Left colon (tissue), 2 donors: ENCODE data around the gene TASP1. TPM values are rescaled to one million over a fixed set of nuclear protein-coding genes. Genes with fewer than 3 reads are reported as not detected.
"Not testable (repeated sequence)": the region's sequence is repeated elsewhere in the genome, so short reads cannot be mapped to it uniquely, and the experiment has no call there.

Experiments
- ATAC-seq: fragments of 200-7000 bp; cut with Tn5 transposase; one replicate; pipeline ENCODE4 v1.9.1; 2020; ENCODE audit warnings: mild to moderate bottlenecking, moderate library complexity
- DNase-seq, 2 donors: peaks; one replicate each; pipeline ENCODE4 v3.0.0-alpha.2; 2020
- intact Hi-C, 2 donors: fragments of 100-400 bp; cut with DNase I in 1 of 2; cut with micrococcal nuclease in 1 of 2; formaldehyde crosslinking; loops; one replicate each; pipeline versions ENCODE4 v1.11.2 to v1.14.0; 2022; cut with DNase I, micrococcal nuclease
- total RNA-seq, 2 donors: library from RNA; stranded (reverse); fragmentation: NEBNext Ultra II Directional; extraction: Animal tissue kit (Norgen Biotek cat#: 25700); gene quantifications; one replicate each; pipeline ENCODE4 v1.2.1, GENCODE V29; 2021
- donor health status: DM: no; HTN: no; CAD: no.
- donor health status: DM: yes; HTN: yes; CAD: no.

The TASP1 gene
- total RNA-seq, 2 donors from 2014 or later = 14.3 TPM

DNA sequence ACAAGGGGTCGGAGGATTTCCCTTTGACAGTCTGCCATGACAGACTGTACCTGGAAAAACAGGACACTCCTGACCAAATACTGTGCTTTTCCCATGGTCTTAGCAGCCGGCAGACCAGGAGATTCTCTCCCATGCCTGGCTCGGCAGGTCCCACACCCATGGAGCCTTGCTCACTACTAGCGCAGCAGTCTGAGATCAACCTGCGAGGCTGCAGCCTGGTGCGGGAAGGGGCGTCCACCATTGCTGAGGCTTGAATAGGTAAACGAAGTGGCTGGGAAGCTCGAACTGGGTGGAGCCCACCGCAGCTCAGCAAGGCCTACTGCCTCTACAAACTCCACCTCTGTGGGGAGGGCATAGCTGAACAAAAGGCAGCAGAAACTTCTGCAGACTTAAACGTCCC, 45.3 kb downstream of the TASP1 start:
- intact Hi-C loops, DNase-seq, ATAC-seq: not testable (repeated sequence)

DNA sequence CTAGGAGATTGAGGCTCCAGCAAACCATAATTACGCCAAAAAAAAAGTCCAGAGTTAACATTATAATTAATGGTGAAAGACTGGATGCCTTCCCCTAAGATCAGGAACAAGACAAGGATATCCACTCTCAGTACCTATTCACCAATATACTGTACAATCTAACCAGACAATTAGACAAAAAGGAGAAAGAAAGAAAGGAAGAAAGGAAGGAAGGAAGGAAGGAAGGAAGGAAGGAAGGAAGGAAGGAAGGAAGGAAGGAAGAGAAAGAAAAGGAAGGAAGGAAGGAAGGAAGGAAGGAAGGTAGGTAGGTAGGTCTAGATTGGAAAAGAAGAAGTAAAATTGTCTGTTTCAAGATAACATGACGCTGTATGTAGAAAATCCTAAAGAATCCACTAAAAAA, 50.7 kb downstream of the TASP1 start:
- no peak for ATAC-seq
- intact Hi-C loops = no loop called here
- DNase-seq = no peak

DNA sequence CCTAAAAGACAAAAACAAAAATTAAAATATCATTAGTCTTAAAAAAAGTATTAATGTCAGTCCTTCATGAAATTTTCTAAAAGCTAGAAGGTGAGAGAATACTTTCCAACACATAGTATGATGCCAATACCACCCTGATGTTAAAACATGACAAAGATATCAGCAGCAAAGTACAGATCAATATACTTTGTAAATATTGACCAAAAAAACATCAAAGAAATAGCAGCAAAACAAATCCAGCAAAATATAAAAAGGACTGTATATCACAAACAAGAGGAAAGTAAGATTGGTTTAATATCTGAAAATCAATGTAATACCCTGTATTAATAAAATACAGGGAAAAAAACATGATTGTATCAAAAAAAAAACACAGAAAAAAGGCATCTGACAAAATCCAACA, 51.4 kb downstream of the TASP1 start:
- ATAC-seq (no peak), DNase-seq (no peak)
- intact Hi-C loops = no loop called here

DNA sequence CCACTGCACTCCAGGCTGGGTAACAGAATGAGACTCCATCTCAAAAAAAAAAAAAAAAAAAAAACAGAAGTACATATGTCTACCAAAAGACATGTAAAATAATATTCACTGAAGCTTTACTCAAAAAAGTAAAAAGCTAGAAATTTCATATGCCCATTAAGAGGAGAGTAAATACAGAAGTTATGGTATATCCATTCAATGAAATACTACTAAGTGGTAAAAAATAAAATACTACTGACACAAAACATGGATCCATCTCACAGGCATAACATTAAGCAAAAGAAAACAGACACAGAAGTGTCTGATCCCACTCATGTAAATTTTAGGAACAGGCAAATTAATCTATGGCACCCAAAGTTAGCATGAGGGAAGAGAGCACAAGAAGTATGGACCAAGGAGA, 52.6 kb downstream of the TASP1 start:
- DNase-seq (no peak), ATAC-seq (no peak)
- intact Hi-C loops = no loop called here

DNA sequence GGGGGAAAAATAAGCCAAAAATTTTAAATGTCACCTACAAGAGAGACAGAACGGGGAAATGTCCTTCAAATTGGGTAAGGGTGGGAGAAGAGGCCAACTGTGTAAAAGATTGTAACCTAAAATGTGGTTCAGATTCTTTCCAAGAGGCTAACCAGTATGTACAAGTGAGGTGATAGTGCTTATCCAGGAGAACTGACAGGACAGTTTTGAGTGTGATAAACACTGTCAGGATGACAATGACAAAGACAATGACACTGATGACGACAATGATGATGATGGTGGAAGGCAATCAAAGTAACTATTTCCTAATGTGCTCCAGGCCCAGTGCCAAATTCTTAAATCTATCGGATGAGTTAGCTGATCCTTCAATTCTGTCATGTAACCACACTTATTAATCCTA, 57.3 kb downstream of the TASP1 start:
- intact Hi-C loops = no loop called here
- ATAC-seq (no peak), DNase-seq (no peak)

DNA sequence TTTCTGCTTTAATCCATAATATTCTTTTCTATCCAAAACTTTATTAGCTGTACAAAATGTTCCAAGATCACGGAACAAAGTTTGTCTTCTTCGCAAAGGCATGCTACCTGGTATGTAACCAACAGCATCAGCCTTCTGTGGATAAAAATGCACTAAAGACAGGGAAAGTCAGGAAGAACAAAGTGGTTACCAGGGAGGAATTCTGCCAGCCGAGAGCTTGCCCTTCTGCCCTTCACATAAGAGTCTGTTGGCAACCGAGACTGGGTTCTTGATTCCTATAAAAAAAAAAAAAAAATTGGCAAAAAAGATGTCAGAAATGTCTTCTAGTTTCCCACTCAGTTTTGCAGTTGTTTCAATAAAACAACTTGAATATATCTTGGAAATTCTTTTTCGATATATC, 58.0 kb downstream of the TASP1 start:
- intact Hi-C loops = no loop called here
- ATAC-seq = no peak
- DNase-seq = no peak

DNA sequence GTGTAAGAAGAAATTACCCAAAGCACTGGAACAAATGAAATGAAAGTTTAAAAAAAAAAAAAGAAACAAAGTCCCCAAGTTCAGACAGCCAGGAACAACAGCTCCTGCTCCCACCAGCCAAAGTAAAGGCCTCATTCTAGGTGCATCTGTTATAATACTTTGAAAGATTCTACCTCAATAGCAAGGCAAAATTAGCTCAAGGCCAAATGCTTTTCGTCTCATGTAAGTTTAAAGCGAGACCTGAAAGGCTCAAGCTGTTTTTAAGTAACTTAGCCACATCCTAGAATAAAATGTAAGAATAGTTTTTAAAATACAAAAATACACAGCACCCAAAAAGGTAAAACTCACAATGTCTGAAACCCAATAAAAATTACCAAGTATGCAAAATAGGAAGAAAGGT, 64.7 kb downstream of the TASP1 start:
- intact Hi-C loops = no loop called here
- ATAC-seq = no peak

DNA sequence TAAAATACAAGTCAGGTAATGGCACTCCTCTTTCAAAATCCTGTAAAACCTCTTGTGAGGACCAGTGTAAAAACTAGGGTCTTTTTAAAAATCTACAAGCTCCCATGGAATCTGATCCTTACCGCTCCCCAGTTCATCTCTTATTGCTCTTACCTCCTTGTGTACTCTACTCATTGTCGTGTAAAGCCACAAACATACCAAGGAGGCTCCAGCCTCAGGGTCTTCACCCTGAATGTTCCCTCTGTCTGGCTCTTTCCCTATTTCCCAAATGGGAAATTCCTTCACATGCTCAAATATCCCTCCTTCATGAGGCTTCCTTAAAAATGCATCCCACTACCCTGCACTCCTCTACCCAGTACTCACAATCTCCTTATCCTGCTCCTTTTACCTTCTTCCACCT, 67.1 kb downstream of the TASP1 start:
- ATAC-seq (no peak), DNase-seq (no peak)
- intact Hi-C loops = no loop called here

More for the DNA sequence above, 64.7 kb downstream of the TASP1 start:
- DNase-seq = no peak

DNA sequence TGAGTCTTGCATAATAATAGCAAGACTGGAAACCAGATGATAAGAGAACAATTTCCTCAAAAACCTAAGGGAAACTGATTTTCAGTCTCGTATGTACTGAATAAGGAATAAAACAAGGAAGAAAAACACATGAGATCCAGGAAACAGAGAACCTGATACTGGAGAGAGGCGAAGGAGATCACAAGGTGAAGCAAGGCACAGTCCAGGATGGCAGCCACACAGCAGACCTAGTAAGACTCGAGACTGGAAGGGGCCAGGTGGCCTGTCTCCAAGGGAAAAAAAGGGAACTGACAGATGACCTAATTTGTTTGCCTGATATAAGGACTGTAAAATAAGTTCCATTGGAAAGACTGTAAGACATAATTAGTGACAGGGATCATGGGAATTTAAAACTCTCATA, 71.1 kb downstream of the TASP1 start:
- DNase-seq = no peak
- intact Hi-C loops = no loop called here
- no peak for ATAC-seq

DNA sequence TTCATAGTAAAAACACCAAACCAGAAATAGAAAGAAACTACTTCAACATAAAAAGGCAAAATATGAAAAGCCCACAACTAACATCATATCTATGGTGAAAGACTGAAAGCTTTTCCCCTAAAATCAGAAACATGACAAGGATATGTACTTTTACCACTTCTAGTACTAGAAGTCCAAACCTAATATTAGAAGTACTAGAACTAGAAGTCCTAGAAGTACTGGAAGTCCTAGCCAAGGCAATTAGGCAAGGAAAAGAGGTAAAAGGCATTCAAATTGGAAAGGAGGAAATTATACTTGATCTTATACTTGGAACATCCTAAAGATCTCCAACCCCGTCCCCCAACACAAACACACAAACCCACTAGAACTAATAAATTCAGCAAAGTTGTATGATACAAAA, 74.9 kb downstream of the TASP1 start:
- ATAC-seq = no peak
- no peak for DNase-seq
- intact Hi-C loops = no loop called here

DNA sequence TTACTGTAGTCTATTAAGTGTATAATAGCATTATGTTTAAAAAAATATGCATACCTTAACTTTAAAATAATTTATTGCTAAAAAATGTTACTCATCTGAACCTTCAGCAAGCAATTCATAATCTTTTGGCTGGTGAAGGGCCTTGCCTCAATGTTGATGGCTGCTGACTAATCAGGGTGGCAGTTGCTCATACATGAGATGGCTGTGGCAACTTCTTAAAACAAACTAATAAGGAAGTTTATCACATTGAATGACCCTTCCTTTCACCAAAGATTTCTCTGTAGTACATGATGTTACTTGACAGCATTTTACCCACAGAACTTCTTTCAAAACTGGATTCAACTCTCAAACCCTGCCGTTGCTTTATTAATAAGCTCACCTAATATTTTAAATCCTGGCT, 84.0 kb downstream of the TASP1 start:
- no peak for ATAC-seq
- intact Hi-C loops = no loop called here
- DNase-seq = no peak

DNA sequence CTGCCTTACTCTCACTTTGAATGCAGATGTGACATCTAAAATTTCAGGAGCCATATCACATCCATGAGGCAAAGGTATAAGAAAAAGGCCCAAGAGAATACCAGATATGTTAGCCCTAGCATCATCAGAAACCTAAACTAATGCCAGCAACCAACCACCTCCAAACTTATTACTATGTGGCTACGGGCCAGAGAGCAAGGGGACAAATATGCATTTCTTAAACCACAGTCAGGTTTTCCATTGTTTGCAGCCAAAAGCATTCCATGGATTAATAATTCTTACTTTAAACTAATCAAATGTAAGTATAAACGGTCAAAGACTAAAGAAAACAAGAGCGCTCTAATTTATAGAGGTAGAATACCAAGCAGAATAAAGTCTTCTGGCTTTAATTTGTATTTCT, 84.7 kb downstream of the TASP1 start:
- DNase-seq = no peak
- ATAC-seq = no peak
- intact Hi-C loops = no loop called here

DNA sequence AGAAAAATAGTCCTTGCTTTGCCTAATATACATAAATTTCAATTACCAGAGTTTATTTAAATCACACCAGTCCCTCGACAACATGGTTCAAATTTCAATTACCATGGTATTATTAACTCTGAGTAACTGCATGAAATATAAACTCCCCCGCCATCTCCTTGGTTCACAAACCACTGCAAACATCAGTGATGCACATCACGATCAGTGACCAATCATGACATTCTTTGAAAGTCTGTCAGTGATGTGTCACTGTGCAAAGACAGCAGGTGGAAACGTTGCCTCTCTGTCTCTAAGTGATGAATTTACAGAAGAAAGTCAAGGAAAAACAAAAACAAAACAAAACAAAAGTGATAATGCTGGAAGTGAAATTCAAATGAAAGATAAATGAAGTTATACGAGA, 86.7 kb downstream of the TASP1 start:
- intact Hi-C loops = no loop called here
- ATAC-seq = no peak
- DNase-seq = no peak

DNA sequence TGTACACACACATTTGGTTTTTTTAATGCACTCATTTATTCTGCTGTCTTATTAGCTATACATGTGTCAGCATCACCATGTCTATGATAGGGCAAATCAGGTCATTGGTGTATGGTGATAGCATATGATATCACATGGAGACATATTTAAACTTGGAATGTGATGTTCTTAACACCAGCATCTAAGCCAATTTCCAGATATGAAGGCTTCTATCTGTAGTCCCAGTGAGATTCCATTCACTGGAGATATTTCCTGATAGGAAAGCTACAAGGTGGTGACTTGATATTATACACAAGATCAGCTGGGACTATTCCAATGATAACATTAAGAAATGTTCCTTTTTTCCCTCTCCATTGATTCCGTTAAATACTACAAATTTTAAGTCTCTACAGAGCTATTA, 89.3 kb downstream of the TASP1 start:
- no peak for DNase-seq

DNA sequence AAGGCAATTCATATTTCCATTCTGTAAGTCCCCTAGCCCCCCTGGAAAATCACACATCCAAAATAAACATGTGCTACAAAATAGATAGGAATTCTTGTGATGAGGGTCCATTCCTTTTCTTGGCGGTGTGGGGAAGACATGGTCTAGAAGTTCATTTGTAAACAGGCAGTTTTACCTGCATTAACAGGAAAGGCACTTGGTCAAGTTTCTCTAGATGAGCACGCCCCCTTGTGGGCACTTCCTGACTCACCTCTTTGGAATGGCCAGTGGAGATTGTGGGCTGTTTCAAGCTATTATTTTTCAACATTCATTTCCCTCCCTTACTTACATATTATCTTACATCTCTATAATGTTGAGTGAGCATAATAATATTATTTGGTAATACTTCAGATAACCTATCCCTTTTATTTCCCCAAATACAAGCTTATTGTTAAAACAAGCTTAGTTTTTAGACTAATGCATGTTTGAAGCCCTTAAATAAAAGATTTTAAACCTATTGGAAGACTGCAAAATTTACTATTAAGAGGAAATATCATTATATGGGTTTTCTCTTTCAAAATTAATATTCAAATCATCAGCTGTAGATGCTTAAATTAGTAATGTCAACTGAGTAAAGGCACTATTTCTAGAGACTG, 92.1 kb downstream of the TASP1 start:
- intact Hi-C loops = loop anchor here in 1 of 2 donors (5.0 kb wide), 1 partner anchor 424 kb away; no protein-coding TSS in a partner anchor
- DNase-seq = peak; percentile 61 to 91
- peak; percentile 83 for ATAC-seq

More for the DNA sequence above, 89.3 kb downstream of the TASP1 start:
- intact Hi-C loops = loop anchor here in 1 of 2 donors (5.0 kb wide), 1 partner anchor 427 kb away; no protein-coding TSS in a partner anchor
- no peak for ATAC-seq

DNA sequence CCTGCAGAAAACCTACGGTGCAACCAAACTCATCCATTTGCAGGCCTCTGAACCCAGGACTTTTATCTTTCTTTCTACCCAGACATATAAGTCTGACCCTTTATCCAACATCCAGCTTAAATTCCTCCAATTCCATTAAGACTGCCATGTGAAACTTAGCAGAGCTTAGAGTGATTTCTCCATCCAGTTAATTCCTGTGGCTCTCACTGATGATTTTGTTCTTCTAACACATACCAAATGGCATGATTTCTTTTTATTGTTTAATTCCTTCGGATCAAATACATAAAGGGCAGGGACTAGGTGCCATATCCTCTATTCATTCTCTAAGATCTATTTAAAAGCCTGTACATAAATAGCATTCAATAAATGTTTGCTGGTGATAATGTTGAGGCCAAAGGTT, 92.9 kb downstream of the TASP1 start:
- DNase-seq = no peak
- intact Hi-C loops = loop anchor here in 1 of 2 donors (5.0 kb wide), 1 partner anchor 423 kb away; no protein-coding TSS in a partner anchor
- peak; percentile 24 for ATAC-seq

DNA sequence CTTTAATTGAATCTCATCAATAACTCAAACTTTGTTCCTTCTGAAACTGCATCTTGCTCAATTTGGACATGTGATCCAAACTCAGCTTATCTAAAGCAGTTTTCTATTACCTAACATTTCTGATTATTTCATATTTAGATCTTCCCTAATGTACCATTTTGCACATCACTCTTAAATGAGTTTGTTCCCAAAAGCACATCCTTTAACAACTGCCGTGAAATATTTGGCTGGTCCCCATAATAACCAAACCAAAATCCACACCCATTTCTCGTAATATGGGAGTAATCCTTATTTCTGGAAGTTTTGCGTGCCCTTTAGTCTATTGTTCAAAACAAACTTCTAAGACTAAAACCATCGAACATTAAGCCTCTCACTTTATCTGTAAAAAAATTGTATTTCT, 94.9 kb downstream of the TASP1 start:
- no peak for ATAC-seq
- no peak for DNase-seq
- intact Hi-C loops = no loop called here

DNA sequence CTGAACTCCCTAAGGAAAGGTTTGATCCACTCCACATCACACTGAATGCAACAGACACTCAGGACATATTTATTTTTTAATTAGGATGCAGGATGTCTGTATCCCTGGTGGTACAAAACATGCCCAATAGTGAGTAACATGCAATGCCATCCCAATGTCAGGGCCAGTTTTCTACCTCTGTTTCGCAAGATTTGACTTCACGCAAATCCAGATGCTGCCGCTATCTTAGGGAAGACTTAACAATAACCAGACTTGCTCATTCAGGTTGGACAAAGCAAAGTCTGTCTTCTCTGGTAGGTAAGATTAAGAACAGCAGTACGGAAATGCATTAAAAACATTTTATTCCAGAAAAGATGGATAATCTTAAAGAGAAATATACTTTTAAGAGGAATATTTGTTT, 103.1 kb downstream of the TASP1 start:
- ATAC-seq (no peak), DNase-seq (no peak)
- intact Hi-C loops = no loop called here

DNA sequence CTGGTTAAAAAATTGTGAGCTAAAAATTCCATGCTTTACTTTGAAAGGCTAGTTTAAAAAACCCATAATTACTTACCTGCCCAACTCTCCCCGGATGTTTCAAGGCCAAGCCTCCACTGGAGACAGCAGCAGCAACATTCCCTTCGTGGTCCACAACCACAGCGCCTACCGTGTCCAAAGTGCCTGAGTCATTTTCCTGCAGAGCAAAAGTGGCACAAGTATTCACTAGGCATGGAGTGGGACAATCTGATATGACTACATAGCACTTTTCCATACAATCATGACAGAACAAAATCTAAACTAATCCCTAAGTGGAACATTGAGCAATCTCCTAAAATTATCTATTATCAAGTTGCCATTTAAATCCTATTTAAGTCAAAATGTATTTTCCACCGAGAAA, 104.8 kb downstream of the TASP1 start:
- intact Hi-C loops = no loop called here

DNA sequence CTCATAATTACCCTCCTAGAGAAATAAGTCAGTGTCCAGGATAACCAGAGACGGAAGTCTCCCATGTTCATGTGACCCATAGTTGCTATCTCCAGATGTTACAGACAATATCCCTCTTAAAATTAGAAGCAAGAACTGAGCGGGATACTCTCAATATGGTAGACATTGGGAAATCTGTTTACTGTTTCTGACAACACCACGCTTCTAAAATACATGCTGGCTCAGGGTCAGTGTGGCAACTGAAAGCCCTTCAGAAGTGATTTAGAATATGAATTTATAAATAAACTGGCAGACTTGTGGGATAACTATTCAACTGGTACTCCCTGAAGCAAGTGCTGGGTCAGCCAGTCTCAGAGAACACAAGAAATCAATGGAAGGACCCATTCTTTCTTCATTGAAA, 108.6 kb downstream of the TASP1 start:
- no peak for ATAC-seq
- intact Hi-C loops = no loop called here
- no peak for DNase-seq

More for the DNA sequence above, 104.8 kb downstream of the TASP1 start:
- ATAC-seq = no peak
- no peak for DNase-seq

DNA sequence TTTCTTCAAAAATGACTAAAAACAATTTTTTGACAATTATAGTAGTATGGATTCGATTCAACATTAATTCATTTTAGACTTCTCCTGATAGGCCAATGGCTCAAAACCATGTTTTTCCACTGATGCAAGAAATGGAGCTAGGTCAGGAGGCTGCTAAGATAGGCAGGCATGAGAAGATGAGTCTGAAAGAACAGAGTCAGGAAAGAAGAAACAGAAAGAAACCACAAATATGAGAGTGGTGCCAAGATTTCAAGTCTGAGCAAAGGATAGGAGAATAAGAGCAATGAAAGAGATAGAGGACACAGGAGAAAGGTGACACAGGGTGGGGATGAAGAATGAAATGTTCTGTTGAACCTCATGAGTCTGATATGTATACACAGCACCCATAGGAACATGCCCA, 112.2 kb downstream of the TASP1 start:
- DNase-seq = no peak
- ATAC-seq = no peak
- intact Hi-C loops = no loop called here
